OCI-LY7 (cell line): ENCODE measurements around the gene ABCA5. TPM values are rescaled to one million over a fixed set of nuclear protein-coding genes. Genes with fewer than 3 reads are reported as not detected.

ENCODE experiments used
- BruUV-seq: library from RNA; stranded (reverse); fragments of 400-500 nt; replicated peaks from 2 replicates; lab custom pipeline; 2021; lab: Mats Ljungman, UMichigan
- CTCF ChIA-PET: fragments of 300-600 bp; sonication (Branson Sonifier 250); formaldehyde crosslinking; loops from one replicate; lab custom pipeline; 2022; ENCODE audit warnings: antibody characterized with exemption; ENCODE audit not compliant: unreplicated experiment; lab: Charles Lee
- POLR2A ChIA-PET: fragments of 300-600 bp; sonication (Branson Sonifier 250); formaldehyde crosslinking; loops from one replicate; lab custom pipeline; 2022; ENCODE audit warnings: antibody characterized with exemption; lab: Charles Lee
- DNase-seq: peaks from one replicate; pipeline ENCODE4 v3.0.0-alpha.2; 2015; ENCODE audit warnings: low spot score
- H2AFZ ChIP-seq: fragments of 200-600 bp; sonication (generic), shearing (Covaris generic); 2 replicates; pipeline ENCODE4 v1.6.1; 2014; ENCODE audit warnings: mild to moderate bottlenecking, antibody characterized with exemption, low read length, moderate library complexity
- H3K27ac ChIP-seq: fragments of 200-600 bp; sonication (generic); 2 replicates; pipeline ENCODE4 v1.5.1; 2014; ENCODE audit warnings: mixed run types, low read depth, mild to moderate bottlenecking, moderate library complexity, low read length, inconsistent platforms; ENCODE audit not compliant: poor library complexity, severe bottlenecking
- H3K36me3 ChIP-seq: fragments of 200-600 bp; sonication (generic); 2 replicates; pipeline ENCODE4 v1.6.1; 2014; ENCODE audit warnings: mild to moderate bottlenecking, antibody characterized with exemption, low read length, moderate library complexity, mixed read lengths; ENCODE audit not compliant: insufficient read depth
- H3K4me1 ChIP-seq: fragments of 200-600 bp; sonication (generic); 2 replicates; pipeline ENCODE4 v1.5.1; 2014; ENCODE audit warnings: mild to moderate bottlenecking, low read length; ENCODE audit not compliant: insufficient read depth, poor library complexity, severe bottlenecking
- H3K4me2 ChIP-seq: fragments of 200-600 bp; sonication (generic); 2 replicates; pipeline ENCODE4 v1.6.1; 2014; ENCODE audit warnings: mild to moderate bottlenecking, low read length
- H3K4me3 ChIP-seq: fragments of 200-600 bp; sonication (generic); 2 replicates; pipeline ENCODE4 v1.5.1; 2014; ENCODE audit warnings: mild to moderate bottlenecking, low read depth, low read length; ENCODE audit not compliant: poor library complexity, severe bottlenecking
- H3K79me2 ChIP-seq: fragments of 200-600 bp; sonication (generic); 2 replicates; pipeline ENCODE4 v1.6.1; 2016; ENCODE audit warnings: low read depth, mild to moderate bottlenecking, low read length, moderate library complexity, mixed read lengths; ENCODE audit not compliant: insufficient read depth
- H3K9me2 ChIP-seq: fragments of 200-600 bp; sonication (generic); 2 replicates; pipeline ENCODE4 v1.6.1; 2016; ENCODE audit warnings: mild to moderate bottlenecking, low read length, mixed read lengths; ENCODE audit not compliant: insufficient read depth
- H3K9me3 ChIP-seq: fragments of 200-600 bp; sonication (generic); 2 replicates; pipeline ENCODE4 v1.6.1; 2014; ENCODE audit warnings: mild to moderate bottlenecking, mixed run types, low read length, mixed read lengths
- H4K20me1 ChIP-seq: fragments of 200-600 bp; sonication (generic); 2 replicates; pipeline ENCODE4 v1.6.1; 2014; ENCODE audit warnings: mild to moderate bottlenecking, antibody characterized with exemption, low read length, moderate library complexity, mixed read lengths; ENCODE audit not compliant: insufficient read depth
- EZH2phosphoT487 ChIP-seq: fragments of 200-600 bp; sonication (generic); IDR thresholded peaks from 2 replicates; pipeline ENCODE4 v1.6.1; 2018; ENCODE audit warnings: low read depth, borderline replicate concordance, mild to moderate bottlenecking, mixed run types, antibody characterized with exemption, low read length, moderate library complexity, mixed read lengths
- intact Hi-C: fragments of 100-400 bp; cut with micrococcal nuclease; formaldehyde crosslinking; loops from one replicate; pipeline ENCODE4 v1.10.0; 2022; ENCODE audit not compliant: unreplicated experiment
- total RNA-seq, 2 experiments: library from RNA; depleted of rRNA in 1 of 2; stranded (reverse); fragments of >200 nt in 1 of 2; shearing (Covaris generic) in 1 of 2; gene quantifications; 2 replicates each; pipeline ENCODE4 v1.2.3, GENCODE V29; 2014 to 2022
- TF ChIP-seq, protein P1 (sequence below): fragments of 200-600 bp; sonication (generic); conservative IDR thresholded peaks from 2 replicates; pipeline ENCODE4 v1.5.1; 2014; ENCODE audit warnings: mild to moderate bottlenecking, antibody characterized with exemption, low read length, moderate library complexity, mixed read lengths

The ABCA5 gene
- total RNA-seq, 2 experiments from 2014 or later, result 14.7 to 25.3 TPM

DNA sequence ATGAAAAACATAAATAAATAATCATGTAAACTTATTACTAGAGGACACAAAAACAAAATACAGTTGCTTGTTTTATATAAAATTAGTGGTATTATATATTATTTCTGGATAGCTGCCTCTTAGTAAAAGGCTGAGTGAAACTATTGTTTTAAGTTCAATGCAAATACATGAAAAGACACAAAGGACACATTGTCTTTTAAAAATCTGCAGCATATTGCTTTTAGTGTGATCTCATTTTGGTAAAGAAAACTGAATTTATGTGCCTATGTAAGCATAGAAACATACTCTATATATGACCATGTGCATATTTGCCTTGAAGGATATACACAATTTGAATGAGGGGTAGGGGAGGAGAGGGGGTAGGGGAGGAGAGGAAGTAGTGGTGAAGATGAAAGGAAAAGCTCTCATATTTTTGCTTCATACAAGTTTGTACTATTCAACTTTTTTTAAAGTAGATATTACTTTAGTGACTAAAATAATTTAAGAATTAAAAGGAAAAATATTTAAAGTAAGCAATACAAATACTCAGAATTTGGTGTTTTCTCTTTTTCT is 104.2 kb downstream of the ABCA5 start:
- TF ChIP-seq, protein P1, sequence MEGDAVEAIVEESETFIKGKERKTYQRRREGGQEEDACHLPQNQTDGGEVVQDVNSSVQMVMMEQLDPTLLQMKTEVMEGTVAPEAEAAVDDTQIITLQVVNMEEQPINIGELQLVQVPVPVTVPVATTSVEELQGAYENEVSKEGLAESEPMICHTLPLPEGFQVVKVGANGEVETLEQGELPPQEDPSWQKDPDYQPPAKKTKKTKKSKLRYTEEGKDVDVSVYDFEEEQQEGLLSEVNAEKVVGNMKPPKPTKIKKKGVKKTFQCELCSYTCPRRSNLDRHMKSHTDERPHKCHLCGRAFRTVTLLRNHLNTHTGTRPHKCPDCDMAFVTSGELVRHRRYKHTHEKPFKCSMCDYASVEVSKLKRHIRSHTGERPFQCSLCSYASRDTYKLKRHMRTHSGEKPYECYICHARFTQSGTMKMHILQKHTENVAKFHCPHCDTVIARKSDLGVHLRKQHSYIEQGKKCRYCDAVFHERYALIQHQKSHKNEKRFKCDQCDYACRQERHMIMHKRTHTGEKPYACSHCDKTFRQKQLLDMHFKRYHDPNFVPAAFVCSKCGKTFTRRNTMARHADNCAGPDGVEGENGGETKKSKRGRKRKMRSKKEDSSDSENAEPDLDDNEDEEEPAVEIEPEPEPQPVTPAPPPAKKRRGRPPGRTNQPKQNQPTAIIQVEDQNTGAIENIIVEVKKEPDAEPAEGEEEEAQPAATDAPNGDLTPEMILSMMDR, result no peak
- no peak for TF ChIP-seq EZH2phosphoT487
- no peak overlapping the region for H3K4me2 ChIP-seq
- H3K27ac ChIP-seq, result no peak overlapping the region
- H3K79me2 ChIP-seq, result no peaks in the 10 kb centered on the region
- no peaks in the 10 kb centered on the region for H4K20me1 ChIP-seq
- H3K9me2 ChIP-seq, result no peaks in the 10 kb centered on the region
- no peaks in the 10 kb centered on the region for H3K9me3 ChIP-seq
- H3K4me3 ChIP-seq, result no peak overlapping the region
- H2AFZ ChIP-seq, result no peak overlapping the region
- peaks cover 24% of the 10 kb centered on the region for H3K4me1 ChIP-seq
- no TSS peak for BruUV-seq
- intact Hi-C loops, result no loop called here
- POLR2A ChIA-PET, result interaction anchor here (0.6 to 1.4 kb wide), 3 partner anchors 11 to 1366 kb away, joined by 3 read pairs; no protein-coding TSS in a partner anchor
- H3K36me3 ChIP-seq, result no peaks in the 10 kb centered on the region
- CTCF ChIA-PET, result no interaction called here
- peak; percentile 16 for DNase-seq

DNA sequence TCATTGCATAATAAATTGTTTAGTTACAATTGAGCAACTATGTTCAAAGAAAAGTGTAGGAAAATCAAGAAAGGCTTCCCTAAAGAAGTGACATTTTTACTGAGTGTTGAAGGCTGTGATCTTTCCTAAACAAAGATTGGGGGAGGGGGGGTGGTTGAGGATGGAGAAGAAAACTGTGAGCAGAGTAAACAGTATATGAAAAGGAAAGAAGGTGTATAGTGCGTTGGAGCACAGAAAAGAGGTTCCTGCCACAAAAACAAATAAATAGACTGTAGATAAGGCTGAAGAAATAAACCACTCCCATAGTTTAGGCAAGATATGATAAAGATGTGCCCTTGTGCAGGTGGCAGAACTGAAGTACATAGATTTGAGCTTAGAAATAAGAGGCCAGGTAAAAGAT is 106.8 kb downstream of the ABCA5 start:
- Histone ChIP-seq H3K4me3 (no peak overlapping the region), H3K79me2 (no peaks in the 10 kb centered on the region), H3K4me2 (no peak overlapping the region), H3K4me1 (peaks cover 17% of the 10 kb centered on the region), H3K9me3 (no peaks in the 10 kb centered on the region), H3K36me3 (no peaks in the 10 kb centered on the region), H3K27ac (no peak overlapping the region), H3K9me2 (no peaks in the 10 kb centered on the region), H2AFZ (no peak overlapping the region), H4K20me1 (no peaks in the 10 kb centered on the region)
- intact Hi-C loops, result no loop called here
- no peak for DNase-seq
- TF ChIP-seq, protein P1, result no peak
- BruUV-seq, result no TSS peak
- ChIA-PET CTCF (no interaction called here), POLR2A (interaction anchor here (1.2 kb wide), 1 partner anchor 12 kb away, joined by 3 read pairs; no protein-coding TSS in a partner anchor)

DNA sequence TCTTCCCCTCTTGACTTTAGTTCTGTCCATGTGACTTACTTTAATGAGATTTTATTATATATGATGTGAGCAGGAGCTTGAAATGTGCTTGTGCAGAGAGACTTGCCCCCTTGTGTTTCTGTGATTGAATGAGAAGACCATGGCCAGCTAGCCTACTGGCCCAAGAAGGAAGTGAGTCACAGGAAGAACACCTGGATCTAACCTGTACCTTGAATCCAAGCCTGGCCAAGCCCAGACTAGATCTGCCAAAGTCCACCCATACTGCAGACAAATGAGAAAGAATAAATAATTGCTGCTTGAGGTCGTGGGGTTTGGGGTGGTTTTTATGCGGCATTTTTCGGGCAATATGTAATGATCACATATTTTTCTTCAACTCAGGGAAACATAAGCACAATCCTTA is 107.9 kb downstream of the ABCA5 start:
- ChIA-PET CTCF (no interaction called here), POLR2A (interaction anchor here (0.6 kb wide), 1 partner anchor 141 kb away, joined by 4 read pairs; no protein-coding TSS in a partner anchor)
- no TSS peak for BruUV-seq
- no peaks in the 10 kb centered on the region for H3K9me3 ChIP-seq
- intact Hi-C loops, result no loop called here
- no peak overlapping the region for H2AFZ ChIP-seq
- H3K9me2 ChIP-seq, result no peaks in the 10 kb centered on the region
- DNase-seq, result no peak
- no peak overlapping the region for H3K4me3 ChIP-seq
- no peaks in the 10 kb centered on the region for H3K79me2 ChIP-seq
- no peak overlapping the region for H3K4me2 ChIP-seq
- no peak for TF ChIP-seq EZH2phosphoT487
- TF ChIP-seq, protein P1, result no peak
- no peaks in the 10 kb centered on the region for H4K20me1 ChIP-seq
- H3K36me3 ChIP-seq, result no peaks in the 10 kb centered on the region
- no peak overlapping the region for H3K27ac ChIP-seq
- peaks cover 13% of the 10 kb centered on the region for H3K4me1 ChIP-seq
